H9 (cell line): ENCODE data around the gene GAS6. TPM values are rescaled to one million over a fixed set of nuclear protein-coding genes. Genes with fewer than 3 reads are reported as not detected.
"Not testable (repeated sequence)": the region's sequence is repeated elsewhere in the genome, so short reads cannot be mapped to it uniquely, and the experiment has no call there.

Experiments
- DNase-seq: peaks from one replicate; pipeline ENCODE4 v3.0.0-alpha.2; 2017
- H2AFZ ChIP-seq: one replicate; pipeline ENCODE4 v1.6.1; 2013; ENCODE audit warnings: mild to moderate bottlenecking, low read length, control low read depth, moderate library complexity
- H2AK5ac ChIP-seq: 2 replicates; pipeline ENCODE4 v1.6.1; 2013; ENCODE audit warnings: low read length, control low read depth, mixed read lengths; ENCODE audit not compliant: insufficient read length
- H2BK120ac ChIP-seq: one replicate; pipeline ENCODE4 v1.6.1; 2013; ENCODE audit warnings: low read depth, mild to moderate bottlenecking, low read length, control low read depth, inconsistent platforms; ENCODE audit not compliant: poor library complexity, severe bottlenecking
- H2BK12ac ChIP-seq: 2 replicates; pipeline ENCODE4 v1.6.1; 2013; ENCODE audit warnings: low read length, control low read depth, mixed read lengths, low read depth; ENCODE audit not compliant: insufficient read length
- H2BK15ac ChIP-seq: 2 replicates; pipeline ENCODE4 v1.6.1; 2013; ENCODE audit warnings: low read depth, low read length, control low read depth
- H2BK20ac ChIP-seq: one replicate; pipeline ENCODE4 v1.6.1; 2013; ENCODE audit warnings: low read depth, mild to moderate bottlenecking, low read length, control low read depth, inconsistent platforms; ENCODE audit not compliant: poor library complexity, severe bottlenecking
- H2BK5ac ChIP-seq: 2 replicates; pipeline ENCODE4 v1.6.1; 2013; ENCODE audit warnings: low read length, control low read depth, mixed read lengths; ENCODE audit not compliant: insufficient read length
- H3K14ac ChIP-seq: 2 replicates; pipeline ENCODE4 v1.6.1; 2013; ENCODE audit warnings: low read length, control low read depth; ENCODE audit not compliant: insufficient read depth
- H3K18ac ChIP-seq: 2 replicates; pipeline ENCODE4 v1.6.1; 2013; ENCODE audit warnings: low read depth, mild to moderate bottlenecking, mixed read lengths, low read length, control low read depth; ENCODE audit not compliant: insufficient read length
- H3K23ac ChIP-seq: 2 replicates; pipeline ENCODE4 v1.6.1; 2013; ENCODE audit warnings: low read length, control low read depth, mixed read lengths, low read depth; ENCODE audit not compliant: insufficient read length
- H3K23me2 ChIP-seq: 2 replicates; pipeline ENCODE4 v1.6.1; 2013; ENCODE audit warnings: low read depth, mild to moderate bottlenecking, mixed read lengths, low read length, control low read depth; ENCODE audit not compliant: insufficient read length, poor library complexity, severe bottlenecking
- H3K27ac ChIP-seq: 2 replicates; pipeline ENCODE4 v1.5.1; 2013; ENCODE audit warnings: low read length, control low read depth, mixed read lengths, low read depth; ENCODE audit not compliant: insufficient read length
- H3K27me3 ChIP-seq: 2 replicates; pipeline ENCODE4 v1.6.1; 2013; ENCODE audit warnings: low read length, control low read depth, inconsistent platforms; ENCODE audit not compliant: insufficient read depth
- H3K4ac ChIP-seq: 2 replicates; pipeline ENCODE4 v1.6.1; 2013; ENCODE audit warnings: low read depth, mild to moderate bottlenecking, control low read depth, inconsistent platforms, low read length, moderate library complexity
- H3K4me1 ChIP-seq: 2 replicates; pipeline ENCODE4 v1.6.1; 2013; ENCODE audit warnings: low read length, control low read depth, inconsistent platforms; ENCODE audit not compliant: insufficient read depth
- H3K4me2 ChIP-seq: 2 replicates; pipeline ENCODE4 v1.6.1; 2013; ENCODE audit warnings: low read length, control low read depth, mixed read lengths; ENCODE audit not compliant: insufficient read length, insufficient read depth
- H3K56ac ChIP-seq: 2 replicates; pipeline ENCODE4 v1.6.1; 2013; ENCODE audit warnings: low read depth, mild to moderate bottlenecking, mixed read lengths, low read length, control low read depth; ENCODE audit not compliant: insufficient read length
- H3K79me1 ChIP-seq: 2 replicates; pipeline ENCODE4 v1.6.1; 2013; ENCODE audit warnings: low read depth, mild to moderate bottlenecking, moderate library complexity, low read length, control low read depth, inconsistent platforms; ENCODE audit not compliant: insufficient read depth, poor library complexity, severe bottlenecking
- H3K79me2 ChIP-seq: 2 replicates; pipeline ENCODE4 v1.6.1; 2013; ENCODE audit warnings: low read length, control low read depth, inconsistent platforms; ENCODE audit not compliant: insufficient read depth
- H3K9ac ChIP-seq: 2 replicates; pipeline ENCODE4 v1.6.1; 2013; ENCODE audit warnings: low read length, control low read depth, mixed read lengths; ENCODE audit not compliant: insufficient read length; ENCODE audit errors: extremely low read depth
- H3K9me3 ChIP-seq: one replicate; pipeline ENCODE4 v1.6.1; 2013; ENCODE audit warnings: low read depth, low read length, inconsistent platforms; ENCODE audit not compliant: control insufficient read depth
- H3T11ph ChIP-seq: one replicate; pipeline ENCODE4 v1.6.1; 2013; ENCODE audit warnings: mild to moderate bottlenecking, low read length, control low read depth, inconsistent platforms
- H4K20me1 ChIP-seq: one replicate; pipeline ENCODE4 v1.6.1; 2013; ENCODE audit not compliant: control insufficient read depth, insufficient read length, insufficient read depth
- H4K5ac ChIP-seq: 2 replicates; pipeline ENCODE4 v1.6.1; 2013; ENCODE audit warnings: low read depth, mild to moderate bottlenecking, mixed read lengths, low read length, control low read depth; ENCODE audit not compliant: insufficient read length
- H4K8ac ChIP-seq: replicated peaks from 2 replicates; pipeline ENCODE4 v1.6.1; 2013; ENCODE audit warnings: low read length, control low read depth, mixed read lengths, low read depth; ENCODE audit not compliant: insufficient read length
- H4K91ac ChIP-seq: 2 replicates; pipeline ENCODE4 v1.6.1; 2013; ENCODE audit warnings: low read depth, mild to moderate bottlenecking, moderate library complexity, mixed read lengths, low read length, control low read depth; ENCODE audit not compliant: insufficient read length
- H3K27ac Mint-ChIP-seq, 3 experiments: 2 replicates in 2 of 3; 3 replicates in 1 of 3; pipeline ENCODE4 v1.8.0; 2020 to 2021; ENCODE audit warnings: mixed read lengths in 3 of 3, mild to moderate bottlenecking in 1 of 3, moderate library complexity in 1 of 3
- H3K27me3 Mint-ChIP-seq: 2 replicates; pipeline ENCODE4 v1.8.0; 2021; ENCODE audit warnings: low read depth, mild to moderate bottlenecking, moderate library complexity, mixed read lengths
- H3K36me3 Mint-ChIP-seq, 3 experiments: 2 replicates in 2 of 3; 3 replicates in 1 of 3; pipeline ENCODE4 v1.8.0; 2020 to 2021; ENCODE audit warnings: low read depth in 3 of 3, mixed read lengths in 3 of 3; ENCODE audit not compliant: insufficient read depth in 1 of 3
- H3K4me1 Mint-ChIP-seq, 2 experiments: 2 replicates each; pipeline ENCODE4 v1.8.0; 2020; ENCODE audit warnings: mixed read lengths in 2 of 2
- H3K4me3 Mint-ChIP-seq, 2 experiments: 2 replicates in 1 of 2; 3 replicates in 1 of 2; pipeline ENCODE4 v1.8.0; 2020 to 2021; ENCODE audit warnings: mild to moderate bottlenecking in 2 of 2, mixed read lengths in 2 of 2, moderate library complexity in 1 of 2
- H3K9me3 Mint-ChIP-seq, 2 experiments: 2 replicates in 1 of 2; 3 replicates in 1 of 2; pipeline ENCODE4 v1.8.0; 2020; ENCODE audit warnings: mild to moderate bottlenecking in 2 of 2, mixed read lengths in 2 of 2, moderate library complexity in 1 of 2
- WGBS: extraction: QIAGEN DNeasy Blood & Tissue Kit; methylation state at CpG from one replicate; pipeline ENCODE4 v1.1.7; 2013; ENCODE audit warnings: missing lambda C conversion rate, low lambda C conversion rate, mixed read lengths; ENCODE audit not compliant: insufficient read length; ENCODE audit errors: extremely low coverage; 5-methylcytosine and 5-hydroxymethylcytosine counted together
- total RNA-seq: library from RNA; stranded (reverse); gene quantifications from 2 replicates; pipeline ENCODE4 v1.2.1, GENCODE V29; 2021
- TF ChIP-seq, protein P1 (sequence below): fragments of 200-600 bp; sonication (generic); conservative IDR thresholded peaks from 3 replicates; pipeline ENCODE4 v1.8.0; 2021; ENCODE audit warnings: antibody characterized with exemption, mild to moderate bottlenecking

Gene GAS6
- total RNA-seq, 1 experiment from 2014 or later = 20.5 TPM

DNA sequence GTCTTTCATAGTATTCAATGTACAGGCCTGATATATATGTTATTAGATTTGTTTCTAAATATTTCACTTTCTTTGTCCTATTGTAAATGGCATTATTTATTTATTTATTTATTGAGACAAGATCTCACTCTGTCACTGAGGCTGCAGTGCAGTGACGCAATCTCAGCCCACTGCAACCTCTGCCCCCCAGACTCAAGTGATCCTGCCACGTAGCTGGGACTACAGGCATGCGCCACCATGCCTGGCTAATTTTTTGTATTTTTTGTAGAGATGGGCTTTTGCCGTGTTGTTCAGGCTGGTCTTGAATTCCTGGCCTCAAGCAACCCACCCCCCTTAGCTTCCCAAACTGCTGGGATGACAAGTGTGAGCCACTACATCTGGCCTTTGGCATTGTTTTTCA, 5.4 kb upstream of the GAS6 start:
- Histone ChIP-seq H4K8ac (no peak overlapping the region), H3K79me2 (no peaks in the 10 kb centered on the region), H3K14ac (no peak overlapping the region), H3K23ac (no peak overlapping the region), H2AK5ac (no peak overlapping the region), H3K9ac (no peak overlapping the region), H3K27me3 (peaks cover 4% of the 10 kb centered on the region; the same call in 1 of the 2 replicates), H2BK20ac (no peak overlapping the region), H2BK120ac (no peak overlapping the region), H4K91ac (no peak overlapping the region), H3K9me3 (no peaks in the 10 kb centered on the region), H3K56ac (no peak overlapping the region), H3K18ac (no peak overlapping the region), H2BK15ac (no peak overlapping the region), H4K5ac (no peak overlapping the region), H3K4me1 (no peaks in the 10 kb centered on the region), H3T11ph (no peak overlapping the region), H2BK12ac (no peak overlapping the region), H2AFZ (no peak overlapping the region), H3K4me2 (no peak overlapping the region), H3K4ac (no peak overlapping the region), H3K27ac (no peak overlapping the region), H2BK5ac (no peak overlapping the region), H4K20me1 (no peaks in the 10 kb centered on the region), H3K79me1 (no peaks in the 10 kb centered on the region), H3K23me2 (no peaks in the 10 kb centered on the region)
- Mint-ChIP-seq H3K4me3 (no peak overlapping the region), H3K4me1 (peaks cover 18 to 24% of the 10 kb centered on the region in 2 experiments), H3K27ac (no peak overlapping the region), H3K36me3 (peaks cover 0 to 4% (median 0%) of the 10 kb centered on the region in 3 experiments; a peak in 1 of 7 replicates), H3K9me3 (peaks cover 0 to 9% of the 10 kb centered on the region in 2 experiments; a peak in 2 of 5 replicates), H3K27me3 (peaks cover 26% of the 10 kb centered on the region)
- TF ChIP-seq, protein P1, sequence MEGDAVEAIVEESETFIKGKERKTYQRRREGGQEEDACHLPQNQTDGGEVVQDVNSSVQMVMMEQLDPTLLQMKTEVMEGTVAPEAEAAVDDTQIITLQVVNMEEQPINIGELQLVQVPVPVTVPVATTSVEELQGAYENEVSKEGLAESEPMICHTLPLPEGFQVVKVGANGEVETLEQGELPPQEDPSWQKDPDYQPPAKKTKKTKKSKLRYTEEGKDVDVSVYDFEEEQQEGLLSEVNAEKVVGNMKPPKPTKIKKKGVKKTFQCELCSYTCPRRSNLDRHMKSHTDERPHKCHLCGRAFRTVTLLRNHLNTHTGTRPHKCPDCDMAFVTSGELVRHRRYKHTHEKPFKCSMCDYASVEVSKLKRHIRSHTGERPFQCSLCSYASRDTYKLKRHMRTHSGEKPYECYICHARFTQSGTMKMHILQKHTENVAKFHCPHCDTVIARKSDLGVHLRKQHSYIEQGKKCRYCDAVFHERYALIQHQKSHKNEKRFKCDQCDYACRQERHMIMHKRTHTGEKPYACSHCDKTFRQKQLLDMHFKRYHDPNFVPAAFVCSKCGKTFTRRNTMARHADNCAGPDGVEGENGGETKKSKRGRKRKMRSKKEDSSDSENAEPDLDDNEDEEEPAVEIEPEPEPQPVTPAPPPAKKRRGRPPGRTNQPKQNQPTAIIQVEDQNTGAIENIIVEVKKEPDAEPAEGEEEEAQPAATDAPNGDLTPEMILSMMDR = no peak
- DNase-seq = no peak
- no CpG with 5 or more reads among the region's 4 CpGs for WGBS

DNA sequence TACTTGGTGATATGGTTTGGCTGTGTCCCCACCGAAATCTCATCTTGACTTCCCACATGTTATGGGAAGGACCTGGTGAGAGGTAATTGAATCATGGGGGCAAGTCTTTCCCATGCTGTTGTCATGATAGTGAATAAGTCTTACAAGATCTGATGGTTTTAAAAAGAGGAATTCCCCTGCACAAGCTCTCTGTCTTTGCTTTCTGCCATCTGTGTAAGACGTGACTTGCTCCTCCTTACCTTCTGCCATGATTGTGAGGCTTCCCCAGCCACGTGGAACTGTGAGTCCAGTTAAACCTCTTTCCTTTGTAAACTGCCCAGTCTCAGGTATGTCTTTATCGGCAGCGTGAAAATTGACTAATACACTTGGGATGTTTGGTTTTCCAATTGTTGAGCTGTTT, 4.0 kb upstream of the GAS6 start:
- H3K36me3 Mint-ChIP-seq, H4K20me1 ChIP-seq, H3K4me3 Mint-ChIP-seq, H3K4me1 ChIP-seq, H3K14ac ChIP-seq, H3K18ac ChIP-seq, H2BK20ac ChIP-seq, H4K8ac ChIP-seq, H3K79me1 ChIP-seq, H3K56ac ChIP-seq, H2AK5ac ChIP-seq, DNase-seq, H2BK5ac ChIP-seq, H4K91ac ChIP-seq, H3K4me2 ChIP-seq, H3K23me2 ChIP-seq, H3K79me2 ChIP-seq, H3T11ph ChIP-seq, H2BK15ac ChIP-seq, H3K9ac ChIP-seq, H2BK120ac ChIP-seq, H3K4ac ChIP-seq, H2AFZ ChIP-seq, H3K27ac ChIP-seq, H2BK12ac ChIP-seq, H3K9me3 Mint-ChIP-seq, H3K27me3 ChIP-seq, H3K9me3 ChIP-seq, H3K23ac ChIP-seq, H4K5ac ChIP-seq: not testable (repeated sequence)
- no CpG with 5 or more reads among the region's 5 CpGs for WGBS
- Mint-ChIP-seq H3K4me1 (peaks cover 14 to 15% of the 10 kb centered on the region in 2 experiments), H3K27ac (peak overlapping the region in 2 of 3 experiments; percentile 43 to 49; a peak in 2 of 7 replicates), H3K27me3 (peaks cover 31% of the 10 kb centered on the region)
